Breast epithelium (tissue), 4 donors: Measurements from ENCODE around the gene VPS18. TPM values are rescaled to one million over a fixed set of nuclear protein-coding genes. Genes with fewer than 3 reads are reported as not detected.
A peak's percentile ranks its signal among the peaks of the same experiment; 100 is the strongest.

Experiments used
- DNase-seq, 2 donors: peaks; one replicate each; pipeline ENCODE4 v3.0.0-alpha.2; 2019; ENCODE audit warnings: low spot score in 2 of 2
- H3K27ac ChIP-seq, 2 donors: fragments of 200-600 bp; sonication (generic) in 1 of 2; one replicate each; pipeline ENCODE4 v1.5.1; 2016 to 2019; ENCODE audit warnings: mild to moderate bottlenecking in 1 of 2
- H3K27me3 ChIP-seq, 2 donors: fragments of 200-600 bp; sonication (generic) in 1 of 2; one replicate each; pipeline versions ENCODE4 v1.5.1 to v1.6.0; 2017 to 2019; ENCODE audit warnings: control low read depth in 1 of 2, mild to moderate bottlenecking in 1 of 2
- H3K36me3 ChIP-seq: fragments of 200-600 bp; one replicate; pipeline ENCODE4 v1.5.1; 2019
- H3K4me1 ChIP-seq, 2 donors: fragments of 200-600 bp; sonication (generic); one replicate each; pipeline ENCODE4 v1.5.1; 2016 to 2019; ENCODE audit warnings: control low read depth in 1 of 2
- H3K4me3 ChIP-seq, 3 donors: fragments of 200-600 bp; sonication (generic); 1 replicate in 2 of 3; 2 replicates in 1 of 3; pipeline ENCODE4 v1.5.1; 2016 to 2019; ENCODE audit warnings: mild to moderate bottlenecking in 3 of 3, moderate library complexity in 2 of 3
- H3K9me3 ChIP-seq, 2 donors: fragments of 200-600 bp; sonication (generic) in 1 of 2; one replicate each; pipeline ENCODE4 v1.5.1; 2016 to 2019; ENCODE audit warnings: control low read depth in 1 of 2
- POLR2A ChIP-seq: fragments of 450-650 bp; IDR thresholded peaks from one replicate; pipeline ENCODE4 v1.6.1; 2016; ENCODE audit warnings: antibody characterized with exemption, mild to moderate bottlenecking, moderate library complexity
- POLR2AphosphoS5 ChIP-seq, 3 donors: sonication (generic); formaldehyde crosslinking; IDR thresholded peaks; one replicate each; pipeline ENCODE4 v1.6.1; 2017; ENCODE audit warnings: antibody characterized with exemption in 3 of 3
- intact Hi-C: fragments of 100-400 bp; cut with DNase I; formaldehyde crosslinking; loops from one replicate; pipeline ENCODE4 v1.15.1; 2023; ENCODE audit warnings: low total_unique reads
- total RNA-seq, 3 donors: library from RNA; depleted of rRNA; stranded (reverse); fragments of >200 nt; gene quantifications; one replicate each; pipeline ENCODE4 v1.1.0, GENCODE V29; 2016
- TF ChIP-seq, protein P1 (sequence below), 3 donors: fragments of 450-650 bp; IDR thresholded peaks; one replicate each; pipeline ENCODE4 v1.5.1; 2016 to 2017; ENCODE audit warnings: antibody characterized with exemption in 3 of 3, mild to moderate bottlenecking in 3 of 3, moderate library complexity in 3 of 3

The VPS18 gene
- total RNA-seq, 3 donors from 2014 or later, result 23.2 to 25.0 (median 23.9) TPM

DNA sequence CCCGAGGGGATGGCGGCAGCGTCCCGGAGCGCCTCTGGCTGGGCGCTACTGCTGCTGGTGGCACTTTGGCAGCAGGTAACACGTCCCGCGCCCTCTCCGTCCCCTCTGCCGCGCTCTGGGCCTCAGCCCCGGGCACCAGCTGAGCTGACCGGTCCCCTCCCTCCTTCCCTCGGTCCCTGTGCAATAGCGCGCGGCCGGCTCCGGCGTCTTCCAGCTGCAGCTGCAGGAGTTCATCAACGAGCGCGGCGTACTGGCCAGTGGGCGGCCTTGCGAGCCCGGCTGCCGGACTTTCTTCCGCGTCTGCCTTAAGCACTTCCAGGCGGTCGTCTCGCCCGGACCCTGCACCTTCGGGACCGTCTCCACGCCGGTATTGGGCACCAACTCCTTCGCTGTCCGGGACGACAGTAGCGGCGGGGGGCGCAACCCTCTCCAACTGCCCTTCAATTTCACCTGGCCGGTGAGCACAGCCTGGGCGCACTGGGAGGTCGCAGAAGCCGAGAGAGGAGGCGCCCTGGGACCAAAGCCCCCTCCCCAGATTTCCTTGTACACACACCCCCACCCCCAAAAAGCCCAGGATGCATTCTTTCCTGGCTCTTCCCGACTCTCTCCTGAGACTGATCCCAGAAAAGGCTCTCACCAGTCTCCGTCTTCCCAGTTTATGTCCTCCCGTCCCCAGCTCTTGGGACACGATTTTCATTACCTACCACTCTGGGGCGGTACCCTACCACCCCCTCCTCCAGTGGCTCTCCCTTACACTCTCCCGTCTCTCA is 35.6 kb downstream of the VPS18 start:
- H3K27ac ChIP-seq, result peak overlapping the region in 1 of 2 donors; percentile 46
- H3K4me1 ChIP-seq, result peaks cover 10 to 27% of the 10 kb centered on the region in 2 donors
- peak overlapping the region; percentile 46 to 60 (median 57) for H3K4me3 ChIP-seq
- no peaks in the 10 kb centered on the region for H3K9me3 ChIP-seq
- TF ChIP-seq, protein P1, sequence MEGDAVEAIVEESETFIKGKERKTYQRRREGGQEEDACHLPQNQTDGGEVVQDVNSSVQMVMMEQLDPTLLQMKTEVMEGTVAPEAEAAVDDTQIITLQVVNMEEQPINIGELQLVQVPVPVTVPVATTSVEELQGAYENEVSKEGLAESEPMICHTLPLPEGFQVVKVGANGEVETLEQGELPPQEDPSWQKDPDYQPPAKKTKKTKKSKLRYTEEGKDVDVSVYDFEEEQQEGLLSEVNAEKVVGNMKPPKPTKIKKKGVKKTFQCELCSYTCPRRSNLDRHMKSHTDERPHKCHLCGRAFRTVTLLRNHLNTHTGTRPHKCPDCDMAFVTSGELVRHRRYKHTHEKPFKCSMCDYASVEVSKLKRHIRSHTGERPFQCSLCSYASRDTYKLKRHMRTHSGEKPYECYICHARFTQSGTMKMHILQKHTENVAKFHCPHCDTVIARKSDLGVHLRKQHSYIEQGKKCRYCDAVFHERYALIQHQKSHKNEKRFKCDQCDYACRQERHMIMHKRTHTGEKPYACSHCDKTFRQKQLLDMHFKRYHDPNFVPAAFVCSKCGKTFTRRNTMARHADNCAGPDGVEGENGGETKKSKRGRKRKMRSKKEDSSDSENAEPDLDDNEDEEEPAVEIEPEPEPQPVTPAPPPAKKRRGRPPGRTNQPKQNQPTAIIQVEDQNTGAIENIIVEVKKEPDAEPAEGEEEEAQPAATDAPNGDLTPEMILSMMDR (IDR thresholded peaks at IDR 0.05), result no peak
- TF ChIP-seq POLR2AphosphoS5 (IDR thresholded peaks at IDR 0.05) (no peak), POLR2A (no peak)
- H3K36me3 ChIP-seq, result no peaks in the 10 kb centered on the region
- no peak for DNase-seq
- intact Hi-C loops, result no loop called here
- H3K27me3 ChIP-seq, result peaks cover 6 to 67% of the 10 kb centered on the region in 2 donors

GRCh38 chr15:40930430-40931299 is 36.4 kb downstream of the VPS18 start:
- H3K4me1 ChIP-seq, result peaks cover 10 to 27% of the 10 kb centered on the region in 2 donors
- TF ChIP-seq POLR2A (no peak), POLR2AphosphoS5 (IDR thresholded peaks at IDR 0.05) (no peak)
- TF ChIP-seq, protein P1 (IDR thresholded peaks at IDR 0.05), result peak in 2 of 3 donors; percentile 19 to 25
- peaks cover 6 to 64% of the 10 kb centered on the region in 2 donors for H3K27me3 ChIP-seq
- peak overlapping the region in 1 of 2 donors; percentile 52 for H3K27ac ChIP-seq
- no peaks in the 10 kb centered on the region for H3K36me3 ChIP-seq
- H3K9me3 ChIP-seq, result no peaks in the 10 kb centered on the region
- no peak for DNase-seq
- H3K4me3 ChIP-seq, result peak overlapping the region; percentile 46 to 60 (median 57)
- intact Hi-C loops, result no loop called here

- intact Hi-C loops, result no loop called here
- Histone ChIP-seq H3K4me1 (peaks cover 10 to 27% of the 10 kb centered on the region in 2 donors), H3K4me3 (peak overlapping the region; percentile 46 to 60 (median 57))
Observed at GRCh38 chr15:40931300-40932142, 37.3 kb downstream of the VPS18 start.

GRCh38 chr15:40932156-40932555 is 37.9 kb downstream of the VPS18 start:
- H3K4me1 ChIP-seq, result peaks cover 10 to 22% of the 10 kb centered on the region in 2 donors
- TF ChIP-seq, protein P1 (IDR thresholded peaks at IDR 0.05), result no peak
- TF ChIP-seq POLR2AphosphoS5 (IDR thresholded peaks at IDR 0.05) (no peak), POLR2A (no peak)
- H3K4me3 ChIP-seq, result peak overlapping the region in 2 of 3 donors; percentile 57 to 60
- peak overlapping the region in 1 of 2 donors; percentile 52 for H3K27ac ChIP-seq
- intact Hi-C loops, result no loop called here
- H3K27me3 ChIP-seq, result peaks cover 6 to 49% of the 10 kb centered on the region in 2 donors
- DNase-seq, result no peak
- no peaks in the 10 kb centered on the region for H3K36me3 ChIP-seq
- no peaks in the 10 kb centered on the region for H3K9me3 ChIP-seq

More at GRCh38 chr15:40931300-40932142, 37.3 kb downstream of the VPS18 start:
- TF ChIP-seq POLR2AphosphoS5 (IDR thresholded peaks at IDR 0.05) (no peak), POLR2A (no peak)
- TF ChIP-seq, protein P1 (IDR thresholded peaks at IDR 0.05), result no peak
- Histone ChIP-seq H3K27ac (peak overlapping the region in 1 of 2 donors; percentile 52), H3K27me3 (peaks cover 6 to 55% of the 10 kb centered on the region in 2 donors), H3K9me3 (no peaks in the 10 kb centered on the region), H3K36me3 (no peaks in the 10 kb centered on the region)
- DNase-seq, result no peak
